T-helper 1 cell (primary cell): ENCODE results near the gene SIAH3.
"Not testable (repeated sequence)": the region's sequence is repeated elsewhere in the genome, so short reads cannot be mapped to it uniquely, and the experiment has no call there.

ENCODE experiments used
- DNase-seq, 5 donors: peaks; one replicate each; pipeline ENCODE4 v3.0.0-alpha.2; 2012 to 2020
- total RNA-seq, 4 donors: gene quantifications; one replicate each; lab custom pipeline; 2026; lab: John Stamatoyannopoulos, UW

The SIAH3 gene, protein sequence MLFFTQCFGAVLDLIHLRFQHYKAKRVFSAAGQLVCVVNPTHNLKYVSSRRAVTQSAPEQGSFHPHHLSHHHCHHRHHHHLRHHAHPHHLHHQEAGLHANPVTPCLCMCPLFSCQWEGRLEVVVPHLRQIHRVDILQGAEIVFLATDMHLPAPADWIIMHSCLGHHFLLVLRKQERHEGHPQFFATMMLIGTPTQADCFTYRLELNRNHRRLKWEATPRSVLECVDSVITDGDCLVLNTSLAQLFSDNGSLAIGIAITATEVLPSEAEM
- 0.27 to 0.69 (median 0.41) reads per million in 4 donors for total RNA-seq

DNA sequence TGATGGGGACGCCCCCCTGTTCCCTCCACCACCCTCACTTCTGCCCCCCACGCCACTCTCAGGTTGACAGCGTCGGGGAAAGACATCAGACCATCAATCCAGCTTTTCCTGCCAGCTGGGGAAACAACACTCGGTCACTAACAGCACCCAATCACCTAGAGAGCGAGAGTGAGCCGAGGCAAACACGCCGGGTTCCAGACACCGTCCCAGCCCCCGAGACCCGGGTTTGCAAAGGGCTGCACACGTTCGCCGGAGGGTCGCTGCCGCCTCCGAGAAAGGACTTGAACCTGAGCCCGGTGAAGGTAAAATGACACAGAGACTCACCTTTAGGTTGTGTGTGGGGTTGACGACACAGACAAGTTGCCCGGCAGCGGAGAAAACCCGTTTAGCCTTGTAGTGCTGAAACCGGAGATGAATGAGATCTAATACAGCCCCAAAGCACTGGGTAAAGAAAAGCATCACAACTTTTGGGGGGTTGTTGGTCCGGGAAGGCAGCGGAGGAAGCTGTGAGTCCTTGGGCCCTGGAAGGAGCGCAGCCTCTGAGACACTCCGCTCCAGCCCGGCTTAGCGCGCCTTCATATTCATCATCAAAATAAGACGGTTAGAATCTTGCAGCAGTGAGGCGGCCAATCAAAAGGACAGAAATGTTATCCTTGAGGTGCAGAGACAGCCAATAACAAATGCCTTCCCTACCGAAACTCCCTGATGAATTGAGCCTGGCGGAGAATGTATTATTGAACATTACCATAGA, at the start of gene SIAH3:
SIAH3 (minus strand) TSS at position 583 of the 751 bp plus-strand sequence; CDS start at position 459, 124 bp downstream.
- no peak for DNase-seq

DNA sequence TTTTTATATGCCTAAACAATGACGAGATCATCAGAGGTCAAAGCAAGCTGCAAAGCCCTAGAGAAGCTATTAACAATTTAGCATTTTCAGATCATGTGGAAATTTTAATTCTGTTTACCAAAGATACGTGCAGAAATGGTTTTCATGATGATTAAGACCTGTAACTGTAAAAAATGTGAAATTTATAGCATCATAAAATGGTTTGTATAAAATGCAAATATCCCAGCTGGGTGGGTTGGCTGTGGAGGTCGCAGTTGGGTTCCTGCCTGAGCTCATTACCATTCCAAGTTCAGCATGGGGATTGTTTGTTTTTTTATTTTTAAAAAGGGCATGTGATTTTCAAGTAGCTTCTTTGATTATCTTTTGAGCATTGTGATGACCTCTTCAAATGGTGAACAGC, 47.9 kb upstream of the SIAH3 start:
- DNase-seq = no peak

DNA sequence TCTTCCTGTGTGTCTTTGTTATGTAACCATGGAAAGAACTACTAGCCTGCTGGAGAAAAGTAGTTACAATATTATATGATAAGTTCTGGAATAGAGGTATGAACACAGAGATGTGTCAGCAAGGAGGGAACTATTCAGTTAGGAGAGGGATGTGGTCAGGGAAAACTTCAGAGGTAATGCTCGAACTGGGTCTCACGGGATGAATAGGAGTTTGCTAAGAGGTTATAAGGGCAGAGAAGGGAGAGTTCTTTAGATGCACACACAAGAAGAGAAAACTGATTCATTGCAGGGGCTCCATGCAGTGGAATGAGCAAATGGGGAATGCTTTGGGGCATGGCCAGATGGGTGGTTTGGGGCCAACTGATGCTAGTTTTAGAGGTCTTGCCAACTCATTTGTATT, 46.0 kb upstream of the SIAH3 start:
- DNase-seq = no peak

DNA sequence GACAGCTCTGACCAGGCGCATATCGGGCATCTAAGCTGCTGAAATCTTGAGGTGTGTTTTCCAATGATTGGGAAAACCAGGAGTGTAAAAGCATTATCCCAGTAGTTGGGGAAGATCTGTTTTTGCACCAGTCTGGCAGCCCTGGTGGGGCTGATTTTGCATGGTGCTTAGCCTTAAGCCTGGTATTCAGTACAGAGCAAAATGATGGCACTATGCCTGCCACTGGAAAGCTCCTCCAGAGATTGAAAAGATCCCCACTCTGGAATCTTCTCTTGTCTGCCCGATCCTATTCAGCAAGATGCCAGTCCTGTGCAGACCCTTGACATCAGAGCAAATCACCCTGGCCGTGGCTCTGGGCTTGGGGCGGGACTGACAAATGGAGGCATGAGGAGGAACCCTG, 44.7 kb upstream of the SIAH3 start:
- no peak for DNase-seq

DNA sequence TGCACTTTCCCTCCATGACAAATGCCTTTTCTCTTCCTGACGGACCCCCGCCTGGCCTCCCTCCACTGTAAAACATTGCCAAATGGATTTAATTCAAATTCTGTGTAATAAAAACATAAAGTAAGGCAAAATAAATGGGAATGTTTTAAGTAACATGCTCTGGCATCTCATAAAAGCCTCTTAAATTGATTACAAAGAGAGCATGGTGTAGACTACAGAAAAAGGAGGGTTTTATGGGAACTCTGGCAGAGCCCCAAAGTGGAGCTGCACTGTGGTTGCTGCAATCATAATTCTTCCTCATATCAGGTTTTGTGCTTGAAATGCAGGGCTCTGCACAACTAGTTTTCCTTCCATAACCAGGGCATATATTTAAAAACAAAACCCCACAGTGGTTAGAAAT, 44.3 kb upstream of the SIAH3 start:
- DNase-seq = no peak

DNA sequence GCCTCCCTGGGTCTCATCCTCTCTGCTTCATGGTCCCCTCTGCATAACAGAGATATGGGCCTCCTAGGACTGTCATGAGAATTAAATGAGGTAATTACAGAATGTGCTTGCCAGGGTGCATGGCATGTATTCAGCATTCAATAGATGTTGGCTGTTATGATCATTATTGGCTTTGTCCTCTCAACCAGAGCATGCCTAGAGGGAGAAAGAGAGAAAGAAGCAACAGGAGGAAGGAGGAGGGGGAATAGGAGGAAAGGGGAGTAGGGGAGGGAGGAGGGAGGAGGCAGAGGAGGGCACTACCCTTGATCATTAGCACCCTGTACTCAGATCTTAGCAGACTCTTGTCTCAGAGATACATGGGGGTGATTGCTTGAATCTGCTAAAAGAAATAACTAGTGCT, 41.0 kb upstream of the SIAH3 start:
- DNase-seq = no peak

DNA sequence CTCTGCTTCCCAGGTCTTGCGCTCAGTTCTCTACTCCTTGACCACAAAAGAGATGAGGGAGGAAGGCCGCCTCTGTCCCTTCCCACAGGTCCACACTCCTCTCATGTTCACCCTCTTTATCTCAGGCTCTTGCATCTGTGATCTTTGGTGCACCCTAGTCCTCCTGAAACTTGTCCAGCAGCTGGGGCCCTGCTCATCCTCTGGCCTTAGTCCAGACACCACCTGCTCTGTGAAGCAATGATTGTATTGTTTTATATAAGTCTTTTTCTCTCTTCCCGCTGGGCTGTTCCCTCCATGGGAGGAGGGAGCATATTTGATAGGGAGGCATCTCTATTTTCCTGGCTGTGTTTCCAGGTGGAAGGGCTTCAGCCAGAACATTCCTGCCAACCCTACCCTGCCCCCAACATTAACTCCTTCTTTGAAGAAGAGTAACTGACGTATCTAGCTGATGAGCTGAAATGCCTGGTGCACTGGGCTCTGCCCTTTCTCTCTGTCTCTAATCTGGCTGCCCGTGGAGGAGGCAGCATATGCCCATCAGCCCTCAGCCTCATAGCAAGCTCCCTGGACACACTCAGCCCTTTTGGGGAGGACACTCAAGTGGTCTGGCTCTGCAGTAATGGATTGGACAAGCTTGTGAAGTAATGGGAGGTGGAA, 38.2 kb upstream of the SIAH3 start:
- no peak for DNase-seq

DNA sequence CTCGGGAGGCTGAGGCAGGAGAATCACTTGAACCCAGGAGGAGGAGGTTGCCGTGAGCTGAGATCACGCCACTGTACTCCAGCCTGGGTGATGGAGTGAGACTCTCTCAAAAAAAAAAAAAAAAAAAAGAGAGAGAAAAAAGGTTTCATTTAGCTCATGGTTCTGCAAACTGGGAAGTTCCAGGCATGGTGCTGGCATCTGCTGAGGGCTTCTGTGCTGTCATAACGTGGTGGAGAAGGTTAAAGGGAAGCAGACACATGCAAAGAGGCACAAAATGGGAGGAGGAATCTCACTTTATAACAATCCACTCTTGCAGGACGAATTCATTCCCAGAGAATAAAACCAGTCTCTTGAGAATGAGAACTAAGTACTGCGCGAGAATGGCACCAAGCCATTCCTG, 34.9 kb upstream of the SIAH3 start:
- DNase-seq = no peak

DNA sequence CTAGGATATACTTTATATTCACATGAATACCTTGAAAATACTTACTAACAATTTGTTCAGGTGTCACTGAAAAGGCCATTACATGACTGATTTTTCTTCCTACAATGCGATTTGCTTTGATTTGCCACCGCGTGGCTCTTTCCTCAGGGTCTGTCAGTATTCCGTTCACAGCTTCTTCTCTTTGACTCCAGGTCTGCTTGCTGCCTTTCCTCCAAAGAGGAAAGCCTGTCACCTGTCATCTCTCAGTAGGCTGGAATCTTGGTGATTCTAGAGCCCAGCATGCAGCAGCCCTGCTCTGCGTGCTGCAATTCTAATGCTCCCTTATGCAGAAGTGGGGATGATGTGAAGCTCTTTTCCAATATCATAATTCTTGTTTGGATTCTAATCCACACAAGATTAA, 33.6 kb upstream of the SIAH3 start:
- no peak for DNase-seq

DNA sequence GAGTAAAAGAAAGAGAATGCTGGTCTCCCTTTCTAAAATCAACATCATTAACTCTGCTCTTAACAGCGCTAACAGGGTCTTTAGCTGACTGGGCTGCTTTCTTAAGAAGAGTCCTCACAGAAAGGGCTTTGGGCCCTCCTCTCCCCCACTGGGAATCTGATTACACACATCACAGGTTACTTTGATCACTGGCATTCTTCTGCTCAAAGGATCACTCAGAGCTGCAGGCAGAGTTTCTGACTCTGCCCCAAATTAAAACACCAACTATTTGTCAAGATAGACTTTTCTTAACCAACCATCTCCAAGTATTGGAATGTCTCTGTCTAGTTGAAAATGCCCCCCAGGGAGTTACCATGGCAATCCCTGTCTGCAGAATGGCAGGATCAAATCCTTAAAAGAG, 31.1 kb upstream of the SIAH3 start:
- no peak for DNase-seq

DNA sequence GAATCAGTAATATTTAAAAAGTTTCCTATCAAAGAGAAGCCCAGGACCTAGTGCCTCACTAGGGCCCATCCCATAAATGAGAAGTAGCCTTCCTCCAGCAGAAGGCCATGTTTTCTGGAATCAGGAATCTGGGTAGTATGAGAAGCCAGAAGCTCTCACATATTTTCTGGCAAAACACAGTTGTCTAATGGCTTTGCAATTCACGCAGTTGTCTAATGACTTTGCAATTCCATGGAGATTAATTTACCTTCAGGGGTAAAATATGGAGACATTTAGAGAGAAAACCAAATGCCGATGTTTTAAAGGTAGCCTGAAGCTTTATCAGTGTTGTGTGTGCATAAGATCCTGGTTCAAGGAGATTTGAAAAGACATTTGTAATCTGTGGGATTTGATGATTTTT, 29.8 kb upstream of the SIAH3 start:
- no peak for DNase-seq

DNA sequence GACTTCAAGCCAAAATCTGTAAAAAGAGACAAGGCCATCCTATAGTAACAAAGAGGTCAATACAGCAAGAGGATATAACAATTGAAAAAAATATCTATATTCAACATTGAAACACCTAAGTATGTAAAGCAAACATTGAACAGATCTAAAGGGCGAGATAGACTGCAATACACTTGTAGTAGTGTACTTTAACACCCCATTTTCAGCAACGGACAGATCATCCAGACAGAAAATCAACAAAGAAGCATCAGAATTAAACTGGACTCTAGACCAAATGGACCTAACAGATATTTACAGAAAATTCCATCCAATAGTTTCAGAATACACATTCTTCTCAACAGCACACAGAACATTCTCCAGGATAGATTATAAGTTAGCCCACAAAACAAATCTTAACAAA, 28.7 kb upstream of the SIAH3 start:
- DNase-seq = no peak

DNA sequence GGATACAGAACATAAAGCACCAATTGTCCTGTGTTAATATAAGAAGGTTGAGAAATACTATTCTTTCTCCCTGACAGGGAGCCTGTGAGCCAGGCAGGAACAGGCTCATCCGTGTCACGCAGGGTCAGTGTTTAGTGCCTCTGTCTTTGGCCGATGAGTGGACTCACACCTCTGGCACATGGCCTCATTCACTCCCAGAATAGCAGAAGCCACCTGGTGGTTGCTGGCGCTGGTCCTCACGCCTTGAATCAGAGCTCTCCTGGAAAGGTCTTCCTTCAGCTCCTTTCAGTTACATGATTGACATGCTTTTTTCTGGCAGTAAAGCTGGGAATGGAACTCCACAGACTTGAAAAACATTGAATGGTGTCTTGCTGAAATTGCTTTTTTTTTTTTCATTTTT, 28.1 kb upstream of the SIAH3 start:
- no peak for DNase-seq

DNA sequence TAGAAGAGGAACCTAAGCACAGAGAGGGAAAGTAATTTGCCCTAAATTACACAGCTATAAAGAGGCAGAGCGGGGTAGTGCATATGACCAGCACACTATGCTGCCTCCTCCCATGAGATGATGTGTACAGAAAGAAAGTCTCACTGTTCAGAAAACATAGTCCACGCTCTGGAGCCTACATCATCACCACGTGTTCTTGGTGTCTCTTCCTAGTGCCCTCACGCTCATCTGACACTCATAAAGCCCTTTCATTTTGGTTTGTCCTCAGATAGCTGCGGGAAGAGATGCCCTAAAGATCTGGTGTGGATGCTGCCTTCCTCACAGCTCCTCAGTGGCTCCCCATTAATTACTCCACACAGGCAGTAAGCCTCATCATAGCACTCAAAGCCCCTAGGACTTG, 27.4 kb upstream of the SIAH3 start:
- DNase-seq = no peak

DNA sequence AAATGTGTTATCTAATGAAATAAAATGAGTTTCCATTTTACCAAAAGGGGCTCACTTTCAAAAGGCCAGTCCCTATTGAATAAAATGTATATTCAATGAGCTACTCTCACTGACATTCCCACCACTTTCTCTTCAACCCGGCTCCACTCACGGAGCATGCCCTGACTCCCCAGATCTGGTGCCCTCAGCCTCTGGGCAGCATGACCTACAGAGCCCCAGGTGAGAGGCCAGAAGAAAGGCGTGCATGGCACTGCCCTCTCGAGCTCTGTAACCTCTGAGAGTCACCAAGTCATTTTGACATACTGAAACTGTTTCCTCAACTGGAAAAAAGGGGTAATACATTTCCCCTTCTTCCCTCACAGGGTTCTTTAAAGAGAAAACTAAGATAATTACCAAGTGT, 25.2 kb upstream of the SIAH3 start:
- no peak for DNase-seq

DNA sequence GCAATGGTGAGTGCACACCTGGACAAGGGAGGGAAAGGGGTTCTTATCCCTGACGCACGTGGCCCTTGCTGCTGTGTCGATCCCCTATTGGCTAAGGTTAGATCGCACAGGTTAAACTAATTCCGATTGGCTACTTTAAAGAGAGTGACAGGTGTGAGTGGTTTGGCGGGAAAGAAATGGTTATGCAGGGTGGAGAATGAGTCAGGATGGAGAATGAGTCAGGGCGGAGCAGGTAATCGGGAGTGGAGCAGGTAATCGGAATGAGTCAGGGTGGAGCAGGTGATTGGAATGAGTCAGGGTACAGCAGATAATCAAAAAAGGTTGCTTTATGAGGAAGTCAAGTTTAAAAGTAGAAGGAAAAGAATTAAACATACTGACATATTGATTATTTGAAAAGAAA, 24.4 kb upstream of the SIAH3 start:
- no peak for DNase-seq

DNA sequence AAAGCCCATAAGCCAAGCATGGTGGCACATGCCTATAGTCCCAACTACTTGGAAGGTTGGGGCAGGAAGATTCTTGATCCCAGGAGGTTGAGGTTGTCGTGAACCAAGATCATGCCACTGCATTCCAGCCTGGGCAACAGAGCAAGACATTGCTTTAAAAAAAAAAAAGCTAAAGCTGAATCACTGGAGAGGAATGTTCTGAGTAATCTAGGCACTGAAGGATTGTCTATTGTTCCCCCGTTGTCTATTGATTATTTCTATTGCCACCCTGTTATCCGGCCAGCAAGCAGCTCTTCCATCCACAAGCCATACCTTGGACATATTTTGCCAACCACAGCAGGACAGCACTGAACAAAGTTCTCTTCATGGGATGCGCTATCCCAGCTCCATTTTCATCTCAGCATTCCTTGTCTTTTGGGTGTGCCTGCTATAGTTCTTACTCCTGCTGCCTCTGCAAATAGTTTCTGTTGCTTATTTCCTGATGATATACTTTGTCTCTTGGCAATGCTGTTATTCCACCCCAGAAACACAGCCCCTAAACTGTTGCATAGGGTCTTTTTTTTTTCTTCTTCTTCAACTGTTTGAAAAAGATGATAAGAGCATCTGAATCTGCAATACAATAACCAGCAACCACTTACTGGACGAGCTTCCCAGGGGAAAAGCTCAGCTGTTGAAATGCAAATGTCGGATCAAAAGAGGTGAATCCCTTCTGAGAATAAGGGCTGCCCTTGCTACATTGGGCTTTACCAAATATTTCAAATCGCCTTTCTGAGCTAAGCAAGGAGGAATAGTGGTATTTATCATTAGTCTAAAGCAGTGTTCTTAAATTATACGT, 22.2 kb upstream of the SIAH3 start:
- DNase-seq = no peak

DNA sequence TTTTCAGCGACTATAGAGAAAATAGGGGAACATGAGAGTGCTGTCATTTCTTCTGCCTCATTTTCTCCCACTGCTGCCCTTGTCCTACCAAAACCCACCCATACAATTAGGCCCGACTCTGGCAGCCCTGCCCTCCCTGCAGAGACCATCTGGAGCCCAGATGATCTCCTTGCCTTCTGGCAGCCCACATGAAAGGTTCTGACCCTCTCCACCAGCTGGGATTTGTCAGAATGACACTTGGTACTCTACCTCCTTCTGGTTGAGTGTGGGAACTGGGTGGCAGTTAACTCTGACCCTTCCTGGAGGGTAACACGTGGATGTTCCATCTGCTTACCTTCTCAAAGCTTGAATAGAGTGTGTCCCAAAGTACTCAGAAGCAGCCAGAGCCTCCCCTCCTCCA, 21.0 kb upstream of the SIAH3 start:
- DNase-seq = no peak

DNA sequence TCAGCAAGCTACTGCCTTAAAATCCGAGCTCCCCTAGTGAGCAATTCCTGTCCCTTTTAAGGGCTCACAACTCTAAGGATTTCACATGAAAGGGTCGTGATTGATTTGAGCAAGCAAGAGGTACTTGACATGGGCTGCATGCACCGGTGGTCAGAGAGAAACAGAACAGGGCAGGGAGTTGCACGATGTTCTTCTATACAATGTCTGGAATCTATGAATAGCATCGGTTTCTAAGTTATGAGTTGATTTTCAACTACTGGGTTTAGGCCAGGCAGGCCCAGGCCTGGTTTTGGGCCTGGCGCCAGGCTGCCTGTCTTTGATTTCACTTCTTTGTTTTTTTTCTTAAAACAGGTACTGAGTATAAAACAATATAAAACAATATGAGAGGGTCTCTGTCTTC, 19.6 kb upstream of the SIAH3 start:
- DNase-seq = not testable (repeated sequence)

DNA sequence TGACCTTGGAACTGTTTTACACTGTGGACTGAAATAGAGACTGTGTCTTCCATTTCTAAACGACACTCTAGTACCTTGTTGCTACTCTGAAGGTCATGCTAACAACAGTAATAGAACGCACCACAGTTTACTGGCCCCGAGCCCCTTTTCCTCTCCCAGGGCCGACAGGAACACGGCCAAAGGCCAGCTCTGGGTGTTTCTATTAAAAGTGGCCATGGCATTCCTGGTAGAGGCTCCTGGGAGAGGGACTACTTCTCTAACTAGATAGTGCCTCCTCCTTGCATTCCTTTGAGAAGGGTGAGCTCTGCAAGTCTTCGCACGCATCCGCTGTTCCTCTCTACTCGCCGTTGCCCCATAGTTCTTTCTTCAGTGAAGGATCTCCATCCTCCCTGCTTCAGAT, 18.7 kb upstream of the SIAH3 start:
- no peak for DNase-seq

DNA sequence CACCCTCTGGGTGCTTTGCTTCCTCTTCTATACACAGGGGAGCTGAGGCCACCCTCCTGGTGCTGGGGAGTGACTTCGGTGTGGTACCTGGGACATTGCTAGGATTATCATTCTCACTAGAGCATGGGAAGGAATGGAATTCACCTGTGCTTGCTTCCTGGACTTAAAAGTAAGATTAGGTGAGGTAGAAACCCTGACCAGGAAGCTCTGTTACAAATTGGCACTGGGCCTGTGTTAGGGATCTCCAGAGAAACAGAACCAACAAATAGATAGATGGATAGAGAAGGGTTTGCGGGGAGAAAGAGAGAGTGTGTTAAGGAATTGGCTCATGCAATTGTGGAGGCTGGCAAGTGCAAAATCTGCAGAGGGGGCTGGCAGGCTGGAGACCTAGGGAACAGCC, 13.9 kb upstream of the SIAH3 start:
- DNase-seq = no peak

DNA sequence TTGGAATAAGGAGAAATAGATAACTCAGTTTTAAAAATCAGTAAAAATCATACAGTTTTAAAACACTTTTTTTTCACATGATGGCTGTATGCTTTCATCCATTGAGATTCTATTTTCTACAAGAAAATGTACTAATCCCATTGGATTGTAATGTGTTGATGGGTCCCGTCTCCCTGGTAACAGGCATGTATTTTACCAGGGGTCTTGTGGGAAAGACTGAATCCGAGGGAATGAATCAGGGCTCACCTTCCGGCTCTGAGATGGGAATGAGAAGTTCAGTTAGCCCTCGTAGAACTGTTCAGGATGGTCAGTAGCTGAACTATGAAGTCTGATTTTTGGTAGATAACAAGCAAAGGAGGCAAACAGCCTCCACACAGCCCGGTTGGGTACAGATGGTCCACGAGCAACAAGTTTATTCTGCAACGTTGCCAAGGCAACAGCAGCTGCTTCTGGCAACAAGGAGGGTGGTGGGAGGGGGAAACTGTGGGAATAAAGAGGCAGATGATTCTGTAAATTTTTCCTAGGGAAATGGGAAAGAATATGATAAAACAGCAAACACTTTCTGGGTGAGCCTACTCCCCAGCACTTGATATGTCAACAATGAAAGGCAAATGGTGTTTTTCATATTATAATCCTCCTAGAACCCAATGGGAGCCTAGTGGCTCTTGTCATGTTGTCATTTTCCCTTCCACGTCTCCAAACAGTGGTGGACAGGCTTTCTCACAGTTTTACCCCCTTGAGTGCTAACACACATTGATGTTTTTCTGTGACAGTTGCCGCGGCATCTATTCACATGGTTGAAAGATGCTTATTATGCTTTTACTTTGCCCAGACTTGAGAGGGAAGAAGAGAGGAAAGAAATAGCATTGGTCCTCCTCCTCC, 12.4 kb upstream of the SIAH3 start:
- no peak for DNase-seq
